DMS 273 (cell line): ENCODE measurements around the gene CCR2.

Source experiments
- DNase-seq: peaks from one replicate; lab custom pipeline; 2025; ENCODE audit not compliant: unreplicated experiment; lab: John Stamatoyannopoulos, UW

The CCR2 gene

DNA sequence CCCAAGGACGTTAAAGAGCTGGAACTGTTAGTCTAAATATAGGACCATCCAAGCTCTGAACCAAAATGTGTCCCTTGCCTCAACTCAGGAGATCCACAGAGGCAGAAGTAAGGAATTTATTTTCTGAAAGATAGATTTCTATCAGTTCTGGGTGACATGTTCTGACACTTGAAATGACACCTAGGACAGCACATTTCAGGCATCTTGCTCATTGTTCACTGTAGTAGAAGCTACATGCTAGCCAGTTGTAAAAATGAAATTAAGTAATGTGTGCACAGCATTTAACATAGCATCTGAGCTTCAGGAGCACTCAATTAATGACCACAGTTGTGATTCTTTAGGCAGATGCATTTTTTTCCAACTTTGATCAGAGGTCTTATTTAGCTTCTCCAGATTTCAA lies 567 bp downstream of the CCR2 start:
- DNase-seq: no peak

DNA sequence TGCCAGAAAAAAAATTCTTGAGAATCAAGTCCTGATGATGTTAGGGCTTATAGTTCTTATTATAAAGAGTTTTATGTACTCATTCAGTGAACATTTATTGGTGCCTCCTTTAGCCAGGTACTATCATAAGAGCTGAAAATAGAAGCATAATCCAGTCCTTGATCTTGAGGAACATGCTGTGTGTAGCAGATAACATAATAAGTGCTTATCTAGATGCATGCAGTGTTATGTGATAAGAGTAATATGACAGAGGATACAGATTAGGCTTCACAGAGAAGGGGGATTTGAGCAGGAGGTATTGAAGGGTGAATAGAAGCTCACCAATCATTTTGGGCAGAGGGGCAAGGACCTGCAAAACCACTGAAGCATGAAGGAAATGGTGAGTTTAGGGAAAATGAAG lies 1.1 kb downstream of the CCR2 start:
- DNase-seq: no peak

DNA sequence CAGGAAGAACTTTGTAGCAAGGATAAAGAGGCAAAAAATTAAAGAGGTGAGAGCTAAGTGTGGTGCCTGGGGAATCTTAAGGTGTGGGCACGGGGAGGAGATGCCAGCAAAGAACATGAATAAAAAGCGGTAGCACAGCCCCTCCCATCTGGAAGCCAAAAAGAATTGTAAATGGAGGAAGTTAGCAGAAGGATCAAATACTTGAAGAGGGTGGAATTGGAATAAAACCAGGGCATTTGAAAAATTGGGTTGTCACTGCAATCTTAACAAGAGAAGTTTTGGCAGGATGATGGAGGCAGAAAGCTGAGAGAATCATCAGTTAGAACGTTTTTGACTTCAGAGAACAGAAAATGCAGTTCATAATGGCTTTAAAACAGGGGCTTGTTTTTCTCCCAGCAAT lies 2.4 kb downstream of the CCR2 start:
- DNase-seq: no peak

GRCh38 chr3:46356909-46357308 lies 3.0 kb downstream of the CCR2 start:
- DNase-seq: peak; percentile 3

DNA sequence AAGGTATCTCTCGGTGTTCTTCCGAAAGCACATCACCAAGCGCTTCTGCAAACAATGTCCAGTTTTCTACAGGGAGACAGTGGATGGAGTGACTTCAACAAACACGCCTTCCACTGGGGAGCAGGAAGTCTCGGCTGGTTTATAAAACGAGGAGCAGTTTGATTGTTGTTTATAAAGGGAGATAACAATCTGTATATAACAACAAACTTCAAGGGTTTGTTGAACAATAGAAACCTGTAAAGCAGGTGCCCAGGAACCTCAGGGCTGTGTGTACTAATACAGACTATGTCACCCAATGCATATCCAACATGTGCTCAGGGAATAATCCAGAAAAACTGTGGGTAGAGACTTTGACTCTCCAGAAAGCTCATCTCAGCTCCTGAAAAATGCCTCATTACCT lies 4.6 kb downstream of the CCR2 start:
- DNase-seq: no peak

DNA sequence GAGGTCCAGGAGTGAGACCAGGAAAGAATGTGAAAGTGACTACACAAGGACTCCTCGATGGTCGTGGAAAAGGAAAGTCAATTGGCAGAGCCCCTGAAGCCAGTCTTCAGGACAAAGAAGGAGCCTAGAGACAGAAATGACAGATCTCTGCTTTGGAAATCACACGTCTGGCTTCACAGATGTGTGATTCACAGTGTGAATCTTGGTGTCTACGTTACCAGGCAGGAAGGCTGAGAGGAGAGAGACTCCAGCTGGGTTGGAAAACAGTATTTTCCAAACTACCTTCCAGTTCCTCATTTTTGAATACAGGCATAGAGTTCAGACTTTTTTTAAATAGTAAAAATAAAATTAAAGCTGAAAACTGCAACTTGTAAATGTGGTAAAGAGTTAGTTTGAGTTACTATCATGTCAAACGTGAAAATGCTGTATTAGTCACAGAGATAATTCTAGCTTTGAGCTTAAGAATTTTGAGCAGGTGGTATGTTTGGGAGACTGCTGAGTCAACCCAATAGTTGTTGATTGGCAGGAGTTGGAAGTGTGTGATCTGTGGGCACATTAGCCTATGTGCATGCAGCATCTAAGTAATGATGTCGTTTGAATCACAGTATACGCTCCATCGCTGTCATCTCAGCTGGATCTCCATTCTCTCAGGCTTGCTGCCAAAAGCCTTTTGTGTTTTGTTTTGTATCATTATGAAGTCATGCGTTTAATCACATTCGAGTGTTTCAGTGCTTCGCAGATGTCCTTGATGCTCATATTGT lies 6.0 kb downstream of the CCR2 start:
- peak; percentile 2 for DNase-seq

DNA sequence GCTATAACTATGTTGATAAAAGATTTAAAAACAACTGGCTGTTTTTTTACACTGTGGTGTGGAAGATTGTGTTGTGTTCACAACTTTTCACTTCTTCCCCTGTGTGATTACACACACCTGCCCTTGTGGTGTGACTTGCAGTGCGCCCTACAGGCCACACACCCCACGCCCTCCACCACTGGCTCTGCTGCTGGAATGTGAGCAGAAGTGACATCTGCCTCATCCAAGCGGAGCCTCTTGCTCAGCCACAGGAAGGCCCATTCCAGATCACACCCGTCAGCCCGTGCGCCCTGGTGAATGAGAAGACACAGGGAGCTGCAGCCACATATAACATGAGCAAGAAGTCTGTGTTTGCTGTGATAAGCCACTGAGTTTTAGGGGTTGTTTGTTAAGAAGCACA lies 7.0 kb downstream of the CCR2 start:
- DNase-seq: no peak

GRCh38 chr3:46361408-46362283 lies 7.7 kb downstream of the CCR2 start:
- no peak for DNase-seq

DNA sequence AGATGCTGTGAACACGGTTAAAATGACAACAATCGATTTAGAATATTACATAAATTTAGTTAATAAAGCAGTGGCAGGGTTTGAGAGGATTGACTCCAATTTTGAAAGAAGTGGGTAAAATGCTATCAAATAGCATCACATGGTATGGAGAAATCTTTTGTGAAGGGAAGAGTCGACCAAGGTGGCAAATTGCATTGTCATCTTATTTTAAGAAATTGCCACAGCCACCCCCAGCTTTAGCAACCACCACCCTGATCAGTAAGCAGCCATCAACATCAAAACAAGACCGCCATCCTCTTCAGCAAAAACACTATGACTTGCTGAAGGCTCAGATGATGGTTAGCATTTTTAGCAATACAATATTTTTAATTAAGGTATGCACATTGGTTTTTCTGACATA lies 11.1 kb downstream of the CCR2 start:
- no peak for DNase-seq

DNA sequence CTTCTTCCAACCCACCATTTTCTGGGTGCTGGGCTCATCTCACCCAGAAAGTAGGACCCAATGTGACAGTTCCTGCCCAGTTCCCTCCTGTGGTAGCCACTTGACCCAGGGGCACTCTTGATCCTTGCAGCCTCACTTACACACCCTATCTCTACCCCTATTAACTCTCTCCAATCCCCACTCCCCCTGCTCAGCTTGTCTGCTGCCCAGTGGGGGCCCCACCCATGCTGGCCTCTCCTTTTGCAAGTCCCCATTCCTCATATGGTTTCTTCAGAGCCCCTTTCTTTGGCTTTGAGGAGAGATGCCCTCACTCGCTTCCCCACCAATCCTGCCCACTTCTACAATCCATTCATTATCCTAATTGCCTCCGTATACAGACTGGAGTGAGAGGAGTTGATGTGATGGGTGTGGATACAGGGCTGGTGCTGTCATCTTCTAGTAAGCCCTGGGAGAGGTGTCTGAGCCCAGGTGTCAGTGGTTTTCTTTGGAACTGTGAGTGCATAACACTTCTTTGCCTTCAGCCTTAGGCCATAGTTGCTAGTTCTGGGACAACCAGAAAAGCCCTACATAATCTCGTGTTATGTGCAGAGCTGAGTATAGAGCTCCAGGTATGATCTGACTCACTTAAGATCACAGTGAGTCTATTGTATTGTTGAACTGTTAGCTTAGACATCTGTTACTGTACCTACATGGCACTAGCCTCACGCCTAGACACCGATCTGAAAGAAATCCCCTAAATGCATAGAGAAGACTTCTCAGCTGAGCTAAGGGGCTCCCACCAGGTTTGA lies 12.0 kb downstream of the CCR2 start:
- no peak for DNase-seq

GRCh38 chr3:46367811-46368210 lies 13.9 kb downstream of the CCR2 start:
- DNase-seq: no peak

DNA sequence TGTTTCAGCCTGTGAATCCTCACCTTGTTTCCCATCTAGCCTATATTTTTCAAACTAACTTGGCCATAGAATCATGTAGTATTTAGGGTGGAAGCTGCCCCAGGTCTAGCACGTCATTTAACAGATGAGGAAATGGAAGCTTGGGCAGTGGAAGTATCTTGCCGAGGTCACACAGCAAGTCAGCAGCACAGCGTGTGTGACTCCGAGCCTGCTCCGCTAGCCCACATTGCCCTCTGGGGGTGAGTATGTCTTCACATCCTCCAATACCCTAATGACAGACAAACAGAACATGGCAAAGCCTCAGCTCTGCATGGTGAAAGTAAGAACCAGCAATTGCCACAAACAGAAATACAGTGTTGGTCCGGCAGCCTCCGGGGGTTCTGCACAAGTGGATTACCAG lies 14.7 kb downstream of the CCR2 start:
- peak; percentile 20 for DNase-seq

DNA sequence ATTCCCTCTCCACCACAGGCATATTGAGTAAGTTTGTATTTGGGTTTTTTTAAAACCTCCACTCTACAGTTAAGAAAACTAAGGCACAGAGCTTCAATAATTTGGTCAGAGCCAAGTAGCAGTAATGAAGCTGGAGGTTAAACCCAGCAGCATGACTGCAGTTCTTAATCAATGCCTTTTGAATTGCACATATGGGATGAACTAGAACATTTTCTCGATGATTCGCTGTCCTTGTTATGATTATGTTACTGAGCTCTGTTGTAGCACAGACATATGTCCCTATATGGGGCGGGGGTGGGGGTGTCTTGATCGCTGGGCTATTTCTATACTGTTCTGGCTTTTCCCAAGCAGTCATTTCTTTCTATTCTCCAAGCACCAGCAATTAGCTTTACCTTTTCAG lies 15.2 kb downstream of the CCR2 start:
- no peak for DNase-seq

GRCh38 chr3:46369675-46370132 lies 15.8 kb downstream of the CCR2 start:
- no peak for DNase-seq

GRCh38 chr3:46370839-46371518 lies 17.1 kb downstream of the CCR2 start, which contains the start of gene CCR5:
Gene CCR5 (plus strand): TSS chr3:46370946. CDS start chr3:46372903, 1,957 bp downstream.
- DNase-seq: no peak

- DNase-seq: no peak
These were observed 17.8 kb downstream of the CCR2 start for GRCh38 chr3:46371519-46372340.

GRCh38 chr3:46372492-46373359 lies 18.8 kb downstream of the CCR2 start:
- peak; percentile 21 for DNase-seq

DNA sequence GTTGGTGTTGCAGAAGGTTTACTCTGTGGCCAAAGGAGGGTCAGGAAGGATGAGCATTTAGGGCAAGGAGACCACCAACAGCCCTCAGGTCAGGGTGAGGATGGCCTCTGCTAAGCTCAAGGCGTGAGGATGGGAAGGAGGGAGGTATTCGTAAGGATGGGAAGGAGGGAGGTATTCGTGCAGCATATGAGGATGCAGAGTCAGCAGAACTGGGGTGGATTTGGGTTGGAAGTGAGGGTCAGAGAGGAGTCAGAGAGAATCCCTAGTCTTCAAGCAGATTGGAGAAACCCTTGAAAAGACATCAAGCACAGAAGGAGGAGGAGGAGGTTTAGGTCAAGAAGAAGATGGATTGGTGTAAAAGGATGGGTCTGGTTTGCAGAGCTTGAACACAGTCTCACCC lies 20.8 kb downstream of the CCR2 start:
- DNase-seq: no peak

DNA sequence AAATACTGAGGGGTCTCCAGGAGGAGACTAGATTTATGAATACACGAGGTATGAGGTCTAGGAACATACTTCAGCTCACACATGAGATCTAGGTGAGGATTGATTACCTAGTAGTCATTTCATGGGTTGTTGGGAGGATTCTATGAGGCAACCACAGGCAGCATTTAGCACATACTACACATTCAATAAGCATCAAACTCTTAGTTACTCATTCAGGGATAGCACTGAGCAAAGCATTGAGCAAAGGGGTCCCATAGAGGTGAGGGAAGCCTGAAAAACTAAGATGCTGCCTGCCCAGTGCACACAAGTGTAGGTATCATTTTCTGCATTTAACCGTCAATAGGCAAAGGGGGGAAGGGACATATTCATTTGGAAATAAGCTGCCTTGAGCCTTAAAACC lies 21.3 kb downstream of the CCR2 start:
- no peak for DNase-seq
